DND-41 (cell line): ENCODE measurements around the gene CXXC4.

Source experiments
- CTCF ChIP-seq: IDR thresholded peaks from 2 replicates; pipeline ENCODE4 v1.5.1; 2012; ENCODE audit warnings: borderline replicate concordance, low read length, moderate library complexity, mild to moderate bottlenecking; ENCODE audit not compliant: poor library complexity, severe bottlenecking; ENCODE audit errors: extremely low read depth
- EZH2 ChIP-seq: IDR thresholded peaks from 3 replicates; pipeline ENCODE4 v1.6.1; 2012; ENCODE audit warnings: borderline replicate concordance, low read depth, mild to moderate bottlenecking, moderate library complexity, low read length, inconsistent platforms; ENCODE audit not compliant: severe bottlenecking

GRCh38 chr4:104507112-104507511 lies 12.4 kb upstream of the CXXC4 start:
- TF ChIP-seq CTCF (no peak), EZH2 (no peak)
